HL-60/S4 (cell line): Measurements from ENCODE around the gene TNS3.

ENCODE experiments used
- in situ Hi-C: fragments of 300-500 bp; cut with MboI; formaldehyde crosslinking; loops from 2 replicates; pipeline ENCODE4 v1.14.3; 2022; ENCODE audit warnings: low sequenced_read_pairs

The TNS3 gene

DNA sequence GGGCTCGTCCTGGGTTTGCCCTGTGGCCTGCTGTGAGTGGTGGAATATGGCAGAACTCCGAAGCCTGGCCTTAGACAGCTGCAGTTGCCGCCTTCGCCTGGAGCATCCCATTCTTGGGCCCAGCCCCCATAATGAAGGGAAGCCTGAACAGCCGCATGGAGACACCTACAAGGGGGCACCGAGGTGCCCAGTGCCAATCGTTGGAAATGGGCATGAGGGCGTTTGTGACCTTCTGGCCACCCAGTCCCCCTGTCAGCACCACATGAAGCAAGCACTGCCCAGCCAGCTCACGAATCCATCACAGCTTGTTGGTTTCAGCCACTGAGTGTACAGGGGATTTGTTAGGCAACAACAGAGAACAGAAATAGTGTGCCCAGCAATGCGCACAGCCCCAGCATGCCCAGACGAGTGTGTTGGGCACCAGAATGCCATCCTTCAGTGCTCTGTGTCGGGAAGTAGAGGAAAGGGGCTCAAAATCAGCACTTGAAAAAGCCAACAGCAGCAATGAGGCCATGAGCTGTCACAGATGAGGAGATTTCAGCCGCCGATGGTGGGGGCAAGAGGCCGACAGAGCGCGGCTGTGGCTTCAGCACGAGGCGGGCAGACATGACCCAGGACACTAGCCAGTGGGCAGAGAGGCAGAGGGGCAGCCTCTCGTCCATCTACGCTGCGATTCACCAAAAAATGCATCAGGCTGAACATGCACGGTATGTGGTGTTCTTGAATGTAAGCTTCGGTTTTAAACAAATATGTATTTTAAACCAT lies 91.2 kb downstream of the TNS3 start:
- in situ Hi-C loops: no loop called here

DNA sequence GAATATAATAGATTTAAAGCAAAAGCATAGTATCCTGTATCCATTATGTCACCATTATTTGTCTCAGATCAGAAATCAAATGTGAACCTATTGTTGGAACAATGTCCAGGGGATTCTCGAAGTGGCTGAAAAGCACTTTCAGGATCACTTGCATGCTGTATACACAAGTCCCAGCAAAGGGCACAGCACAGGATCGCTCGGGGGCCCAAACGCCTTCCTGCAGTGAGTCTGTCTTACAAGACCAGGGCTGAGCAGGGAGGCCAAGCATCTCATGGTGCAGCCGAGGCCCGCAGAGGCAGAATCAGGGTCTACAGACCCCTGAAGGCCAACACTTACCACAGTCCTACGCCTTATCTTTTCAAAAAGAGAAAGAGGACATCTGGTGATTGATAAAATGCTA lies 92.3 kb downstream of the TNS3 start:
- in situ Hi-C loops: no loop called here

GRCh38 chr7:47488969-47489342 lies 93.0 kb downstream of the TNS3 start:
- in situ Hi-C loops: no loop called here

- in situ Hi-C loops: no loop called here
Measured at GRCh38 chr7:47488201-47488968, 93.5 kb downstream of the TNS3 start.

DNA sequence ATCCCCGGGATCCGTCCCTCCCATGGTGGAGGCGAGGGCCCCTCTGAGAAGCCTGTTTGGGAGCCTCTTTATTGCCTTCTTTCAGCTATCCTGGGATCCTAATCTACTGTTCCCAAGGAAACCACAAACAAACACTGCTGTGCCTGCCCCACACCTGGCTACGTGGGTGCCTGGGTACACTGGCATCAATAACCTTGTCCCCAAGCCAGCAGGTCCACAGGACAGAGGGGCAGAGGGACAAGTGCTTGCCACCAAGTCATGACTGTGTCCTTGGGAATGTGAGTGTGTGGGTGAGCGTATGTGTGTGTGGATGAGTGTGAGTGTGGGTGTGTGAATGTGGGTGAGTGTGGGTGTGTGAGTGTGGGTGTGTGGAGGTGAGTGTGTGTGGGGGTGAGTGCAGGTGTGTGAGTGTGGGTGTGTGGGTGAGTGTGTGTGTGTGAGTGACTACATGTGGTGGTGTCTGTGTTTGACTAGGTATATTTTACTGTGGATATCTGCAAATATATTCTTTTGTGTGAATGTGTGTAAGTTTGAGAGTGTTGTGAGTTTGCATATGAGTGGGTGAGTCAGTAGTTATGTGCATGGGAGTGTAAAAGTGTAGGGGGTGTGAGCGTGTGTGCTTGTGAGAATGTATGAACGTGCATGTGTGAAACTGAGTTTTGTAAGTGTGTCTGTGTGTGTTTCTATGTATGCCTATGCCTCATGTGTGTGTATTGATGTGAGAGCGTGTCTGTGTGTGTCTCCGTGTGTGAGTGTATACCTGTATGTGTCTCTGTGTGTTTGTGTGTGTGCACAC lies 96.1 kb downstream of the TNS3 start:
- in situ Hi-C loops: no loop called here

DNA sequence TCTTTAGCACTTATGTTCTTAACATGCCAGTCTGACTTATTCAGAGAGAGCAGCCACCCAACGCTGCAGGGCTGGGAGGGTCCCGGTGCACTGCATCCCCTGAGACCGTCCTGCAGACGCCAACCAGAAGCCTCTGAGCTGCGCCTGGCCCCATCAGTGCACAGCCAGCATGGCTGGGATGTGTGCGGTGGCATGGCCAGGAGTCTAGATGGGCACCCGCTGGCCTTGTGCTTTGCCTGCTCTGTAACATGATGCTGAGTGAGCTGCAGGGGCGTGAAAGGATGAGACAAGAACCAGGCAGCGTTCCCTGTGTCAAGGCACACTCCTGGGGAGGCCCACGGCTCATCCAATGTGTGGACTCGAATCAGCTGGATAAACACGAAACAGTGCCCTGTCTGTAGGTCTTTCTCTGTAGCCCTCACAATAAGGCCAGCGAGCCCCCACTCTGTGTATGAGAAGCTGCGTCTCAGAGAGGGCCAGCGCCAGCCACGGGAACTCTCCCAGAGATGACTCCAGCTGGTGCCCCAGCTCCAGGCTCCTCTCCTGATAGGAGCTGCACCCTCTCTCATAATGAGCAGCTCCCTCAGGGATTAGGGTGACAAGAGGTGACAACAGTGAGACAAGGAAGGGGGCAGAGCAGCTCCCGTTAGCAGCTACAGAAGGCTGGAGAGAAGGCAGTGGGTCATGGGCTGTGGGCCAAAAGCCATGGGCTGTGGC lies 96.8 kb downstream of the TNS3 start:
- in situ Hi-C loops: no loop called here

DNA sequence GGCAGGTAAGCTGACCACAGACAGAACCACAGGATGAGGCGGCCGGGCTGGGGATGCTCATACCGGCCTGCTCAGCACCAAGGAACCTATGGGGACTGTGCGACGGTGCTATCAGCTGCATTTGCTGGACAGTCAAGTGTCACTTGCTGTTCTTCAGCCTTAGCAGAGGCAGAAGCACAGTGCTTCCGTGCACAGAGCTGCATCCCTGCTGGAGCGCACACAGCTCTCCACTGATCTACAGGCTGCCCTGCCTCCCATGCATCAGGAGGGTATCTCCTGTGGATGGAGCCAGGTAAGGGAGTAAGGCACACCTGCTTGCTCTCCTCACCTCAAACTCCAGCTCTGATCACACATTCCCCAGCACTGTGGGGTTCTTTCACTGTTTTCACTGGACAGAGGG lies 97.5 kb downstream of the TNS3 start:
- in situ Hi-C loops: no loop called here

DNA sequence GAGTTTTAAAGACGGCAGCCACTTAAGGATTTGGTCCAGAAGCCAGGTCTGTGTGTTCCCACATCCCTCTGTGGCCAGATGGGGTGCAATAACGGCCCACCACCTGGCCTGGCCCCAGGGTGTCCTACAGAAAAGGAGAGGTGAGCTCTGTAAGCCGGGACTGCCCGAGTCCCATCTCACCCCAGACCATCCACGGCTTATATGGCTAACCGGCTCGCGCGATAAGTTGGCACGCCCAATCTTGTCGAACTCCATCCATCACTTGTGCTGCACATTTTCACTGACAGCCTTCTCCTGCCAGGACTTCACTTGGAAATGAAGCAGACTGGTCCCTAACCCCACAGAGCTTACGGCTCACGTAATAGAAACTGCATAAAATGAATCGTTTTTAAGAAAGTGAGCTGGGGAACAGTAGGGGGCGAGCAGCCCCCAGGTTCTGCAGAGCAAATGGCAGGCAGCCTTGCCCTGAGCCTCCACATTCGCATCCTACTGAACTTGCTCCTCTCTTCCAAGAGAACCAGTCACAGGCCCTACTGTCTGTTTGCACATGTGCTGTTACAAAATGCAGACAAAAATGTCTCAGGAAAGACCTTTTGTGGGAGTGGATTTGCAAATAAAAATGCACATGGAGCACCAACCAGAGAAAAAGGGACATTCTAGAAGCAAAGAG lies 98.2 kb downstream of the TNS3 start:
- in situ Hi-C loops: no loop called here

DNA sequence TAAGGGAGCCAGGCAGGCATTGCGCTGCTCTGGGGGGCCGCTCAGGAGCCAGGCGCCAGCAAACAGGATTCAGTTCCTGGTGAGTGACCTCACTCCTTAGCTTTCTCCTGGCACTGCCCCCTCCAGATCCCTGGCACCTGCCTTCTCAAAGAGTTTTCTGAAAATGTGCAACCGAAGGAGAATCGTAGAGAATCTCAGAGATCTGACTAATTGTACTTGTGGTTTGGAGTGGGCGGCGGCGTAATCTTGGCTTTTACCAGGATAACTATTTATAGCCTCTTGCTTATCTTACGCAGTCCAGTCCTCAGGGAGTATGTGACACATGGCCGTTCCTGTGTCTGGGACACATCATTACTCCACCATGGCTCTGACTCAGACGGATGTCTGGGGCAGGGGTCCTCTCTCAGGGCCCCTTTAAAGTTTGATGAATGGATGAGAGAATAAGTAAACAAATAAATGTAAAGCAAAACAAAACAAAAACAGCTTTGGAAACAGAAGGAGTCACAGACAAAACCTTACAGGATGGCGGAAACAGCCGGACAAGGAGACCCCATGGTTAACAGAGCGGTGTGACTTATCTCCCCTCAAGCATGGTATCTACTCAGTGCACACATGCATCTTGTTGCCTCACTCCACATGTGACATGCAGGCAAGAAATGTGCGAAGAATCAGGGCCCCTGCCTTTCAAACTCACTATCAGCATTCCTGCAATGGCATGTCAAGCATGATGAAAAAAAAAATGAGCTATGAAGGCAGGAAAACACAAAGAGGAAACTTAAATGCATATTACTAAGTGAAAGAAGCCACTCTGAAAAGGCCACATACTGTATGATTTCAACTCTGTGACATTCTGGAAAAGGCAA lies 99.7 kb downstream of the TNS3 start:
- in situ Hi-C loops: no loop called here

DNA sequence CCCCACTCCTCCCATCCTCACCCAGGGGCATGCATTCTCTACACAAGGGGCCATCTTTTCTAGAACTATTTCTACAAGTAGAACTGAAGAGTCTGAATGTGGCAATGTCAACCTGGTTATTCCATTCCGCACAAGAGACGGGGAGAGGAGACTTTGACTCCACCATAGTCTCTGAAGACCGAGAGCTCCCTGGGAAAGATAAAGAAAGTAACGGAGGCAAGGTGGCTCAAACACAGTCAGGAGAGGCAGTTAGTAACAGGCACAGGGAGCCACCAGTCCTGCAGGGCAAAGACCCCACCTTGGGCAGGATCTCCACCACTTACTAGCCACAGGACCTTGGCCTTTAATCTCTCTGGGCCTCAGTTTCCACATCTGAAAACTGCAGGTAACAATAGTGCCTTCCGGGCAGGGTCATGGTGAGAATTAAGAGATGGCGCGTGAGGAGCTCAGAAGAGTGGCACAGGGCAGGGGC lies 100.3 kb downstream of the TNS3 start:
- in situ Hi-C loops: no loop called here

DNA sequence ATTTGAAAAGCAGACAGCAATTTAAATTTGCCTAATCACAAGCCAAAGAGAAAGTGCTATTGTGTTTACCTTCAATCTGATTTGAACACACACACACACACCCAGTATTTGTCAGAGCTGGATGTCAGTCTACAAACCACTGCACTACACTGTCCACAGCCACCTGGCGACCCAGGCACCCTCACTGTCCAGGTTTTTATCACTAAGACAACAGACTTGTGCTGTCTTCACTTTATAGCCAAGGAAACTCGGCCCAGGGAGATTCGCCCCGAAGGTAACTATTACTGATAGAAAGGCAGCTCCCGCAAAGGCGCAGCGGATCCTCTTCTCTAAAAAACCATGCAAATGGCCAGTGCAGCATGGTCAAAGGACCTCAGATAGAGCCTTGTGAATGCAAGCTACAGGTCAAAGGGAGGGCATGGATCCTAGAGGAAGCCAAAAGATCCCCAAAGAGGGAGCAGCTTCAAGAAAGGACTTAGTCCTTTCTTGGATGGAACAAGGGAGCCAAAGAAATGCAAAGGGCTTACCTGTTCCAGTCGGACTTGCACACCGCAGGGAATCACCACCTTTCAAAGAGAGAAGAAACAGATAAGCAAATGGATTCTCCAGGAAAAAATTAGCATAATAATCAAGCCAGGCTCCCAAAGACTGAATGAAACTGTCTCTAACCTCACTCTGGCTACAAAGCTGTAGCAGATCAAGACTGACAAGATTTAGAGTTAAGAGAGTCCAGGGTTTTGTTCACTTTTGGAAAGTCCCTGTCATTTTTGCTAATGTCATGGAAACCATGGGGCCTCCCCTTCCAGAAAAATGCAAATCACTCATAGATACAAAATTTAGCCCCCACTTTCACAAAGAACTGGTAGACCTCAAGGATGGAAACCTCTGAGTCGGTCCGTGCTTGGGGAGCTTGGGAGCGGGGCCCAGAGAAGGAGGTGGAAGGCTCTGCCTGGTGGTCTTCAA lies 101.1 kb downstream of the TNS3 start:
- in situ Hi-C loops: no loop called here

DNA sequence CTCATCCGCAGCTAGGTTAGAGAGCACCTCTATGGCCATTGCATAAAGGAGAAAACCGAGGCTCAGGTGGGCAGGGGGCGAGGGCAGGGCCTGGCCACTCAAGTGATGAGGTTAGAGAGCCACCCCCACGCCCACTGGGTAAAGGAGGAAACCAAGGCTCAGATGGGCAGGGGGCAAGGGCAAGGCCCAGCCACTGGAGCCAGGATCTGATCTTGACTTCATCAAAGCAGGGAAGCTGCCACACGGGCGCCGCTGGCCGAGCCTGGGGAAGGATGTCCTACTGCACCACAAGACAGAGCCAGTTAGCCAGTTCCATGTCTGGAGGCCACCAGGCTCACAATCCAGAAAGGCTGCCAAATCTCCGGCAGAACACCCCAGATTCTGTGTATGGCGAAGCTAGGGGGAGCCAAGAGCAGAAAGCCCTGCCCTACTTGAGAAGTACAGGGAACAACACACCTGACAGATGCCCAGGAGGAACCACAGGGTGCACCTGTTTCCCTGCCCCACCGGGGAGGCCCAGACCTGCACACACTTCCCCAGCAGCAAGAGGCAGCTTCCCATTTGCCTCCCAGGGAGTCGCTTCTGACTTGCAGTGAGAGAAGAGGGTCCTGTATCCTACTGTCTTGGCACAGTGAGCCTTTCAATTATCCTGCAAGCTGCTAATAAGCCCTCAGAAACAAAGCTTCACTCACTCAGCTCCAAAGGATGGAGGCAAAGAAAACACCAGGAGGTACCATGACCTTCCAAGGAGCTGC lies 101.9 kb downstream of the TNS3 start:
- in situ Hi-C loops: no loop called here

DNA sequence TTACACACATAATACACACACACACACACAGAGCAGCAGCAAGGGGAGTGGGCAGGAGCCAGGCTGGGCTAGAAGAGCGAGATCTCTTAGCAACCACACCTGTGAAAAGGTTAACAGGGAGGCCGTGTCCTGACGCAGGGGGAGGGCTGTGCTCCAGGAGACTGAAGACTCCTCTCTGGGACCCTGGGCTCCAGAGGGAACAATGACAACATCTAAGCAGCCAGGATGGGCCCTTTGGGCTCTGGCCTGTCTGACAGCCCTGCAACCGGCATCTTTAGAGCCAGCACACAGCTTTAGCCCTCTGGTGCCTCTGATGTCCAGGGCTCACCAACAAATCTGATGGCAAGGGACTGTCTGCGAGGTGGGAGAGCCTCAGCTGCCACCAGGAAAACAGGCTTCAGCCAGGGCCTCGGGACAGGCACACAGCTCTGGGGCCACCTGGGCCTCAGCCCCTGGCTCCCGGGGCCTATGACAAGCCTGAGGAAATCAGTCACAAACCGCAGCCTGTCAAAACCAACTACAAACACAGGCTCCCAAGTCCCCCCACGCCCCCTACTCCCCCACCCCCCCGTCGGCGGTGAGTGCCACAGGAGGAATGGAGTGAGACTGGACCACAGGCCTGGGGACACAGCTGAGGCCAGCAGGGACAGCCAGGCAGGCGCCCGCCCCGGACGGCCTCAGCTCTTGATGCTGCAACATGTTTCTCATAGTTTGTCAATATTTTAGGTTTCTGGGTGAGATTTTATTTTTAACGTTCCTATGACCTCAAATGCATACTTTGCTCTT lies 102.8 kb downstream of the TNS3 start:
- in situ Hi-C loops: no loop called here

DNA sequence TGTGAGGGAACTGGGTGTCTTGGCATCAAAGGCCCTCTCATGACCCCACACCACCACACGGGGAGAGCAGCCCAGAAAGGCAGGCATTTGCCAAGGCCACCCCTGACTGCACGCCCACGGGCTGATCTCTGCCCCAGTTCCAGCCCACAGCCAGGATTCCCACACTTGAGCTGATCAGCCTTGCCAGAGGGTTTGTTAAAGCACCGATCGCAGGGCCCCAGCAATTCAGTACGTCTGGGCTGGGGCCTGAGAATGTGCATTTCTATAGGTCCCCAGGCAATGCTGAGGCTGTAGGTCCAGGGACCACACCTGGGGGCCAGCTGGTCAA lies 103.9 kb downstream of the TNS3 start:
- in situ Hi-C loops: no loop called here

- in situ Hi-C loops: no loop called here
Measured at GRCh38 chr7:47477191-47478016, 104.5 kb downstream of the TNS3 start.

GRCh38 chr7:47475880-47476227 lies 106.1 kb downstream of the TNS3 start:
- in situ Hi-C loops: no loop called here
